ENCODE measurements around the gene ERCC6L2. TPM values are rescaled to one million over a fixed set of nuclear protein-coding genes. Genes with fewer than 3 reads are reported as not detected.

Gene ERCC6L2
- total RNA-seq, 2 donors from 2014 or later = 21.5 to 36.4 TPM

- H3K9me3 ChIP-seq = no peaks in the 10 kb centered on the region
- no peaks in the 10 kb centered on the region for H3K27me3 ChIP-seq
- H3K4me1 ChIP-seq = no peaks in the 10 kb centered on the region
- no peak overlapping the region for H3K27ac ChIP-seq
- H3K4me3 ChIP-seq = no peak overlapping the region
- no peak overlapping the region for H3K9ac ChIP-seq (ENCODE audit: low read depth in 2 of 2, low read length in 2 of 2)
- intact Hi-C loops (cut with DNase I) = no loop called here
- no peaks in the 10 kb centered on the region for H3K36me3 ChIP-seq
- DNase-seq = no peak
- TF ChIP-seq, protein P1, sequence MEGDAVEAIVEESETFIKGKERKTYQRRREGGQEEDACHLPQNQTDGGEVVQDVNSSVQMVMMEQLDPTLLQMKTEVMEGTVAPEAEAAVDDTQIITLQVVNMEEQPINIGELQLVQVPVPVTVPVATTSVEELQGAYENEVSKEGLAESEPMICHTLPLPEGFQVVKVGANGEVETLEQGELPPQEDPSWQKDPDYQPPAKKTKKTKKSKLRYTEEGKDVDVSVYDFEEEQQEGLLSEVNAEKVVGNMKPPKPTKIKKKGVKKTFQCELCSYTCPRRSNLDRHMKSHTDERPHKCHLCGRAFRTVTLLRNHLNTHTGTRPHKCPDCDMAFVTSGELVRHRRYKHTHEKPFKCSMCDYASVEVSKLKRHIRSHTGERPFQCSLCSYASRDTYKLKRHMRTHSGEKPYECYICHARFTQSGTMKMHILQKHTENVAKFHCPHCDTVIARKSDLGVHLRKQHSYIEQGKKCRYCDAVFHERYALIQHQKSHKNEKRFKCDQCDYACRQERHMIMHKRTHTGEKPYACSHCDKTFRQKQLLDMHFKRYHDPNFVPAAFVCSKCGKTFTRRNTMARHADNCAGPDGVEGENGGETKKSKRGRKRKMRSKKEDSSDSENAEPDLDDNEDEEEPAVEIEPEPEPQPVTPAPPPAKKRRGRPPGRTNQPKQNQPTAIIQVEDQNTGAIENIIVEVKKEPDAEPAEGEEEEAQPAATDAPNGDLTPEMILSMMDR (IDR thresholded peaks at IDR 0.05) = no peak
Measured at GRCh38 chr9:95935861-95936578, 60.5 kb downstream of the ERCC6L2 start.

GRCh38 chr9:95936579-95937075, 61.1 kb downstream of the ERCC6L2 start:
- Histone ChIP-seq H3K27me3 (no peaks in the 10 kb centered on the region), H3K27ac (no peak overlapping the region), H3K4me3 (no peak overlapping the region), H3K9me3 (no peaks in the 10 kb centered on the region), H3K9ac (ENCODE audit: low read depth in 2 of 2, low read length in 2 of 2) (no peak overlapping the region), H3K36me3 (no peaks in the 10 kb centered on the region), H3K4me1 (no peaks in the 10 kb centered on the region)
- no peak for DNase-seq
- intact Hi-C loops (cut with DNase I) = no loop called here
- TF ChIP-seq, protein P1 (IDR thresholded peaks at IDR 0.05) = no peak

DNA sequence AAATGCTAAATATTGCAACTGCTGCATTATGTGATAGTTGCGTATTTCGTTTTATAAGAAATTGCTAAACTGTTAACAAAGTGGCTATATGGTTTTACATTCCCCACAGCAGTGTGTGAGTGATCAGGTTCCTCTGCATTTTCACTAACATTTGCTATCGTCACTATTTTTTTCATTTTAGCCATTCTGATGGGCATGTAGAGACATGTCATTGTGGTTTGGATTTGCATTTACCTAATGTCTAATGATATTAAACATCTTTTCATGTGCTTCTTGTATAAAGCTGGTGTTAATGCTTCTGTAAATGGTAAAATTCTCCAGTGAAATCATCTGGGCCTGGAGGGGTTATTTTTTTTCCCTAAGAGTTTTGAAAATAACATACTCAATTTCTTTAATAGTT, 61.6 kb downstream of the ERCC6L2 start:
- H3K9me3 ChIP-seq = no peaks in the 10 kb centered on the region
- H3K27ac ChIP-seq = no peak overlapping the region
- no peak for DNase-seq
- no peaks in the 10 kb centered on the region for H3K27me3 ChIP-seq
- TF ChIP-seq, protein P1 (IDR thresholded peaks at IDR 0.05) = no peak
- intact Hi-C loops (cut with DNase I) = no loop called here
- no peaks in the 10 kb centered on the region for H3K4me1 ChIP-seq
- H3K4me3 ChIP-seq = no peak overlapping the region
- no peak overlapping the region for H3K9ac ChIP-seq (ENCODE audit: low read depth in 2 of 2, low read length in 2 of 2)
- no peaks in the 10 kb centered on the region for H3K36me3 ChIP-seq

DNA sequence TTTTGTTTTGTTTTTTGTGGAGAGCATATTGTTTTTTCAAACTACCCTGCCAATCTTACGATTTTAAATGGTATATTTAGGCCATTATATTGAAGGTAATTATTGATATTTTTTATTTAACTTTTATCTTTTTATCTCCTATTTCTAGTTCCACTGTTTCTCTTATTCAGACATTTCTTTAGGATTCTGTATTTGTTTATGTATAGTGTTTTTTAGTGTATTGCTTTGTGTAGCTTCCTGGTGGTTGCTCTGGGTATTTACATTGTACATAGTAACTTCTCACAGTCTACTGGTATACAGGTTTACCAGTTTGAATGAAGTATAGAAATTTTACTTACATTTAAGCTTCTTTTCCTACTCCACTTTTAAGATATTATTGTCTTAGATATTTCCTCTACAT, 63.2 kb downstream of the ERCC6L2 start:
- Histone ChIP-seq H3K9me3 (no peaks in the 10 kb centered on the region), H3K27ac (no peak overlapping the region), H3K4me1 (no peaks in the 10 kb centered on the region), H3K27me3 (no peaks in the 10 kb centered on the region), H3K36me3 (no peaks in the 10 kb centered on the region), H3K9ac (ENCODE audit: low read depth in 2 of 2, low read length in 2 of 2) (no peak overlapping the region), H3K4me3 (no peak overlapping the region)
- intact Hi-C loops (cut with DNase I) = no loop called here
- DNase-seq = no peak
- TF ChIP-seq, protein P1 (IDR thresholded peaks at IDR 0.05) = no peak

DNA sequence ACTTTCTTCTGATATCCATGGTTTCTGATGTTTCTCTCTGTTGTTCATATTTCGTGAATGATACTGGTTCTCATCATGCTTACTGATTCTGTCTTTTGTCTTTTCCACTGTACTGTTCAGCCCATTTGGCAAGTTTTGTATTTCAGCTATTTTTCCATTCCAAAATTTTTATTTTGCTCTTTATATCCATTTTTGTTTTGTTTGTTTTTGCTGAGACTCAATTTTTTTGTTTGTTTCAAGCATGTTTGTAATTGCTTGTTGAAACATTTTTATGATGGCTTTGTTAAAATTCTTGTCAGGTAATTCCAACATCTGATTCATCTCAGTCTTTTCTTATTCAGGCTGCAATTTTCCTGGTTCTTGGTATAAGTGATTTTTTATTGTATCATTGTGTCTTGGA, 64.0 kb downstream of the ERCC6L2 start:
- TF ChIP-seq, protein P1 (IDR thresholded peaks at IDR 0.05) = no peak
- Histone ChIP-seq H3K9me3 (no peaks in the 10 kb centered on the region), H3K27ac (no peak overlapping the region), H3K4me3 (no peak overlapping the region), H3K9ac (ENCODE audit: low read depth in 2 of 2, low read length in 2 of 2) (no peak overlapping the region), H3K36me3 (no peaks in the 10 kb centered on the region), H3K27me3 (no peaks in the 10 kb centered on the region), H3K4me1 (no peaks in the 10 kb centered on the region)
- intact Hi-C loops (cut with DNase I) = no loop called here
- no peak for DNase-seq

All from colonic mucosa (tissue), 4 donors.